ENCODE measurements around the gene CYREN.
"Not testable (repeated sequence)": the region's sequence is repeated elsewhere in the genome, so short reads cannot be mapped to it uniquely, and the experiment has no call there.

The CYREN gene, protein sequence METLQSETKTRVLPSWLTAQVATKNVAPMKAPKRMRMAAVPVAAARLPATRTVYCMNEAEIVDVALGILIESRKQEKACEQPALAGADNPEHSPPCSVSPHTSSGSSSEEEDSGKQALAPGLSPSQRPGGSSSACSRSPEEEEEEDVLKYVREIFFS

DNA sequence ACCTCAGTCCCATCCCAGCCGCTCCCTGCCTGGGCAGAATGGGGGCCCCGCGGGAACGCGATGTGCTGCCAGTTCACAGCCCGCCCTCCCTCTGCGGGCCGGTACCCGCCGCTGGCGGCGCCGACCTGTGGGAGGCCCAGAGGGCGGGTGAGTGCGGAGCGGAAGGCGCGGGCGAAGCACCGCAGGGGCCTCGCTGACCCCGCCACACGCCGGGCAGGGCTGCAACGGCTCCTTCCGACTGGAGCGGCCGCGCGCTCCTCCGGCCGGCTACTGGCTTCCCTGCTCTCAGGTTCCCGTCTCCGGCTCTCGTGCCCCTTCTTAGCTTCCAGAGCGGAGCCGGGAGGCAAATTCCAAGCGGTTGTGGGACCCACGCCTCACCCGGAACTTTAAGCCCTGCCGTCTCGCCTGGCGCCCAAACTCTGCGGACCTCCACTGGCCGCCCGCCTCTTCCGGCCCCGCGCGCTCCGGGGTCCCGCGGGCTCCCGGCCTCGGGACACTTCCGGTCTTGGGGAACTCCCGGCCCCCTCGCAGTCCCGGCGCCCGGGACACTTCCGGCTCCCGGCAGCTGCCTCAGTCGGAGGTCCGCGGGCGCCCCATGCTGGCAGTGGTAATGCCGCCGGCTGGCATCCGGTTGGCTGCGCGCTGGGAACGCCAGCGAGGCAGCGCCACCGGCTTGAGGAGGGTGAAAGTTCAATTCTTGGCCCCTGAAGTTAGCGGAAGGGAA, at the start of gene CYREN:
Gene CYREN (minus strand): TSS at position 434 of the 724 bp plus-strand sequence. CDS start 1,785 bp downstream, outside the sequence.
- TF ChIP-seq, protein P1, sequence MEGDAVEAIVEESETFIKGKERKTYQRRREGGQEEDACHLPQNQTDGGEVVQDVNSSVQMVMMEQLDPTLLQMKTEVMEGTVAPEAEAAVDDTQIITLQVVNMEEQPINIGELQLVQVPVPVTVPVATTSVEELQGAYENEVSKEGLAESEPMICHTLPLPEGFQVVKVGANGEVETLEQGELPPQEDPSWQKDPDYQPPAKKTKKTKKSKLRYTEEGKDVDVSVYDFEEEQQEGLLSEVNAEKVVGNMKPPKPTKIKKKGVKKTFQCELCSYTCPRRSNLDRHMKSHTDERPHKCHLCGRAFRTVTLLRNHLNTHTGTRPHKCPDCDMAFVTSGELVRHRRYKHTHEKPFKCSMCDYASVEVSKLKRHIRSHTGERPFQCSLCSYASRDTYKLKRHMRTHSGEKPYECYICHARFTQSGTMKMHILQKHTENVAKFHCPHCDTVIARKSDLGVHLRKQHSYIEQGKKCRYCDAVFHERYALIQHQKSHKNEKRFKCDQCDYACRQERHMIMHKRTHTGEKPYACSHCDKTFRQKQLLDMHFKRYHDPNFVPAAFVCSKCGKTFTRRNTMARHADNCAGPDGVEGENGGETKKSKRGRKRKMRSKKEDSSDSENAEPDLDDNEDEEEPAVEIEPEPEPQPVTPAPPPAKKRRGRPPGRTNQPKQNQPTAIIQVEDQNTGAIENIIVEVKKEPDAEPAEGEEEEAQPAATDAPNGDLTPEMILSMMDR (IDR thresholded peaks at IDR 0.05; ENCODE audit: insufficient read depth, low read depth, low read length, missing control alignments), result peak; percentile 62
- peak within 1 kb of the TSS; percentile 95 for H3K4me3 ChIP-seq (ENCODE audit: low read depth, low read length)
- DNase-seq (ENCODE audit: low read depth), result peak; percentile 98

DNA sequence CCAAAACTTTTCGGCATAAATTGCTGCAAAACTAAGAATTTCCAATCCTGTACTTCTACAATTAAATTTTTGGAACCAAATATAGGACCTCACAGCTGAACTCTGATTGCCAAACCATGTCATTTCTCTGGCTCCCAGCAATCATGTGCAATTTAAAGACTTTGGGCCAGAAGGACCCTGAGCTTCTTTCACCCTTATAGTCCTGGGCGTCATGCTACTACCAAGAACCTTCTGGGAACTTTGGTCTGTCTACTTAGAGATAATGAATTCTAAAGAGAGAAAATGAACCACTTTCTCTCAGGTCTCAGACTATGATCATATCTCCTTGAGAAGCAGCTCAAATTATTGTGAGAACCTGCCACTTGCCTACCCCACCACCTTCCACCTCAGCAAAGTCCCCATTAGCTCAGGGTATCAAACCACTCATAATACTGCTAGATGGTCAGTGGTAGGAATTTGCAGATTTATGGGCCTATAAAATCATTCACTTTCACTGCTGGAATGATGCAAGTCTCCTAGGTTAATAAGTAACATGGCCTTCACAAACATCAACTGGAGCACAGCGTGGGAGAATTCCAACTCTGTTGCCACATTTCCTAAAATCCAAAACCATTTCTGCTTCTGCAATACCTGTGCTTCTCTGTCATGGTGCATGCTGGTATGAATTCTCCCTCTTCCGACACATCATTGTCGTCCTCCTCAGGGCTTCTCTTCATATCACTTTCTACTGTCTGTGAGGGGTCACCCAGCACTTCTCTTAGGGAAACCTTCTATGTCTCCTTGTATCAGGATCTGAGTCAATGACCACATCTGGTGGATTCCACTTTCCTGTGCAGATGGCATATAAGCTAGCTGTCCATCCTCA, 47.4 kb upstream of the CYREN start:
- no peak for DNase-seq (ENCODE audit: low read depth)
- TF ChIP-seq, protein P1 (IDR thresholded peaks at IDR 0.05; ENCODE audit: insufficient read depth, low read depth, low read length, missing control alignments), result no peak
- H3K4me3 ChIP-seq (ENCODE audit: low read depth, low read length), result no peak overlapping the region

DNA sequence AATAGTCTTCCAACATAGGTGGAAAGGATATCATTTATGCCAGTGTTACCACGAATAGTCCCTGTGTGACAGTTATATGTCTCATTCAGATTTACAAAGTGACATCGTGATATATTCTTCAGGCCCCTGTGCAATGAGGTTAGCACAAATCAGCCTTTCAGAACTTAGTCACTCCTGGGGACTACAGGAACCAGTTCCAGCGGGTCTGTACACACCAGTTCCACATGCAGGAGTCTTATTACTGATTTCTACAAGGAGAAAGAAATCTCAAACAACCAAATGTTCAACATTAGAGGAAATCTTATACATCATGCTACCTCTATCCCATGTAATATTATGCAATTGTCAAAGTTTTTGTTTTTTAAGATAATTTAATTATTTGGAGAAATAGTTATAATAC, 45.2 kb upstream of the CYREN start:
- DNase-seq (ENCODE audit: low read depth), result no peak
- TF ChIP-seq, protein P1 (IDR thresholded peaks at IDR 0.05; ENCODE audit: insufficient read depth, low read depth, low read length, missing control alignments), result no peak
- H3K4me3 ChIP-seq (ENCODE audit: low read depth, low read length), result no peak overlapping the region

DNA sequence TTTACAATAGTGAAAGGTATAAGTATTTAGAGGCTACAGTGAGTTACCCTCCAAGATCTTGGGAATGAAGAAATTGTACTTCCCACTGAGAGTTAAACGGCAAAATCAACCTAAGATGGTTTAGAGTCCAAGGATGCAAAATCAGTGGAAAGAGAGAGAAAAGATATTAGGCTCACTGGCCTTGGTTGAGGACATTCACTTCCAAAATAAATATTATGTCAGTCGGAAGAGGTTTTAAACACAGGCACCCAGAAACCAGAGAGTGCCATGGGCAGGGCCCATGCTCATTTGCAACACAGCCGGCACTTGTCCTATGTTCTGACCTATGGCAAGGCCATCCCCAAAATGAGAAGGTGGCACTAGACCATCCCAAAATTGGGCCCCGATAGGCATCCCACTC, 44.7 kb upstream of the CYREN start:
- DNase-seq (ENCODE audit: low read depth), result no peak
- TF ChIP-seq, protein P1 (IDR thresholded peaks at IDR 0.05; ENCODE audit: insufficient read depth, low read depth, low read length, missing control alignments), result no peak
- H3K4me3 ChIP-seq (ENCODE audit: low read depth, low read length), result no peak overlapping the region

DNA sequence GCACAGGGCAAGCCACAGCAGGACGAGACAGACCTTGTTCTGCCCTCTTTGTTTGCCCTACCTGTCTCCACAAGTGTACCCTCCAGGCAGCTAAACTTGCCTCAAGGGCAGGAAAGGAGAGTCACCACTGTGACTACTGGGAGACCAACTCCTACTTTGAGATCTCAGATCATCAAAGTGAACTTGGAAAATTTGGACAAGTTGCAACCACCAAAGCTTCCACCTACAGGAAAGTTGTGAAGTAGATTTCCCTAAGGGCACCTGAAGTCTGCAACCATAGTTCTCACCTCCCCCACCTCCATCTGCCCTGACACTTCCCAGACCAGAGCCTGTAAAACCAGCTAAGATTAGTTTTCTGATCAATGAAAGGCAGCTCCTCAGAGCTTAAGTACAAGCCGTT, 43.3 kb upstream of the CYREN start:
- no peak overlapping the region for H3K4me3 ChIP-seq (ENCODE audit: low read depth, low read length)
- TF ChIP-seq, protein P1 (IDR thresholded peaks at IDR 0.05; ENCODE audit: insufficient read depth, low read depth, low read length, missing control alignments), result no peak
- DNase-seq (ENCODE audit: low read depth), result no peak

DNA sequence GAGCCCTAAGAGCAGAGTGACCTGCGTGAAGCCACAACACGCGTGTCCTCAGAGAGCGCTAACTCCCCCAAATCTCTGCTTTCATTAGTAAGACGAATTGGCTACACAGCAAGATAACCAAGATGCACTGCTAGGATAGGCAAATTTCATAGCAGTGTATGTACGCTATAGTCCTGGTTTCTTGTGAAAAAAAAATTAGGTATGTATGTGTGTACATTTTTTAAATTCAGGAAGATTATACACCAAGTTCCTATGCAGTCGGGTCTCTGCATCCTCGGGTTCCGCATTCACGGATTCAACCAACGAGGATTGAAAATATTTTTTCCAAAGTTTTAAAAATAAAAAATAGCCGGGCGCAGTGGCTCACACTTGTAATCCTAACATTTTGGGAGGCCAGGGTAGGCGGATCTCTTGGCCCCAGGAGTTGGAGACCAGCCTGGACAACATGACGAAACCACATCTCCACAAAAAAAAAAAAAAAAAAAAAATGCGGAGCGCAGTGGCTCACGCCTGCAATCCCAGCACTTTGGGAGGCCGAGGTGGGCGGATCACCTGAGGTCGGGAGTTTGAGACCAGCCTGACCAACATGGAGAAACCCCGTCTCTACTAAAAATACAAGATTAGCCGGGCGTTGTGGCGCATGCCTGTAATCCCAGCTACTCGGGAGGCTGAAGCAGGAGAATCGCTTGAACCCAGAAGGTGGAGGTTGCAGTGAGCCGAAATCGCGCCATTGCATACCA, 41.6 kb upstream of the CYREN start:
- peak overlapping the region; percentile 80 for H3K4me3 ChIP-seq (ENCODE audit: low read depth, low read length)
- not testable (repeated sequence) for DNase-seq (ENCODE audit: low read depth)
